Measurements from ENCODE around the gene IFRD2.
A peak's percentile ranks its signal among the peaks of the same experiment; 100 is the strongest.

Gene IFRD2, protein sequence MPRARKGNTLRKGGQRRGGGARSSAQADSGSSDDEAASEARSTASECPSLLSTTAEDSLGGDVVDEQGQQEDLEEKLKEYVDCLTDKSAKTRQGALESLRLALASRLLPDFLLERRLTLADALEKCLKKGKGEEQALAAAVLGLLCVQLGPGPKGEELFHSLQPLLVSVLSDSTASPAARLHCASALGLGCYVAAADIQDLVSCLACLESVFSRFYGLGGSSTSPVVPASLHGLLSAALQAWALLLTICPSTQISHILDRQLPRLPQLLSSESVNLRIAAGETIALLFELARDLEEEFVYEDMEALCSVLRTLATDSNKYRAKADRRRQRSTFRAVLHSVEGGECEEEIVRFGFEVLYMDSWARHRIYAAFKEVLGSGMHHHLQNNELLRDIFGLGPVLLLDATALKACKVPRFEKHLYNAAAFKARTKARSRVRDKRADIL

DNA sequence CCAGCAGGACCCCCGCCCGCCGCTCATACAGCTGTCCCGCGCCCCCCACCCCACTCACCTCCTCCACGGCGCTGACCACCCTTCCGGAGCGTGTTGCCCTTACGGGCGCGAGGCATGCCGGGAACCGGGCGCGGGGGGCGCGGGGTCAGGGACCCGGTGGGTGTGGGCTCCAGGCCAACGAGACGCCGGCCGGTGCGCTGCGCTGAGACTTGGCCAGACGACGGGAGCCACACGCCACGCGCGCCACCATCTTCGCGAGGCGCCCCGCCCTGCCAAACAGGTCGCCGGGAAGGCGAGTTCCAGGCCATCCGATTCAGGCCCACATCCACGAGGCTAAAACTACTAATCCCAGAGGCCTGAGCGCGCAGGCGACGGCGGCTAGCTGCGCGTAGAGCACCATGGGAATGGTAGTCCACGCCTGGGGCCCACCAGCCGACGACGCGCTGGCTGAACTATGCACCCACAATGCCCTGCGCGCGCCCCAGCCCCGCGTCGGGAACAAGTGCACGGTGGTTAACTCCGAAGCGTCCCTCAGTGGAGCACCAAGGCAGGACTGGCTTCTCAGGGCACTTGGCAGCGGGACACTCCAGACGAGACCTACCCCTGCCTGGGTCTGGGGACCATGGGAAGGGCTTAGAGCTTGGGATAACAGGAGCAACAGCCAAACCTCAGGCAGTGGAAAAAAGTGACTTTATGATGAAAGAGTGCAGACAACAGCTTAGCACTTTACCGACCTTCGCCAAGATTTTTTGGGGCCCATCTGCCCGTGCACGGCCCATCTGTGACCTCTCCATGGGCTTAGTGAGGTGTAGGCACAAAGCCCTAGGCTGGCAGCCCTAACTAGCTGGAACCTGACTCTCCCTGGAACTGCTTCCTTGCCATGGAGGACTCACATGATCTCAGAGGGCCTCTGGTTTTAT is at the start of gene IFRD2:
TSS of gene IFRD2 (minus strand) at position 271 of the 920 bp plus-strand sequence. CDS start at position 116, 155 bp downstream.
- peak; percentile 96 for DNase-seq (ENCODE audit: low spot score)

DNA sequence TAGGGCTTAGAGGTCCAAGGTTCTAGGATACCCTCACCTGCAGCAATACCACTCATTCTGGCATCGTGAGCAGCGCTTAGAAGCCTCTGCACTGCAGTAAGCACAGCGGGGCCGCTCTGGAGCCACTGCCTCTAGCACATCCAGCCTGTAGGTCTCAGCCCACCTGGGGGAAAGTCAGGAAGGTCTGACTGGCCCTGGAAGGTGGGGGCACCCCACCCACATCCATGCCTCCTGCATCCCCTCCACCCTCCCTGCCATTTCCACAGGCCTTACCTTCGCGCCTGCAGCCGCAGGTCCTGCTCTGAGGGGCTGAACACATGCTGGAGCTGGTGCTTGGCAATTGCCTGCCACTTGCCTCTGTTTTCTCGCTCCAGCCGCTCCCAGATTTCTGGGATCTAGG is 49.3 kb upstream of the IFRD2 start:
- DNase-seq (ENCODE audit: low spot score) = no peak

DNA sequence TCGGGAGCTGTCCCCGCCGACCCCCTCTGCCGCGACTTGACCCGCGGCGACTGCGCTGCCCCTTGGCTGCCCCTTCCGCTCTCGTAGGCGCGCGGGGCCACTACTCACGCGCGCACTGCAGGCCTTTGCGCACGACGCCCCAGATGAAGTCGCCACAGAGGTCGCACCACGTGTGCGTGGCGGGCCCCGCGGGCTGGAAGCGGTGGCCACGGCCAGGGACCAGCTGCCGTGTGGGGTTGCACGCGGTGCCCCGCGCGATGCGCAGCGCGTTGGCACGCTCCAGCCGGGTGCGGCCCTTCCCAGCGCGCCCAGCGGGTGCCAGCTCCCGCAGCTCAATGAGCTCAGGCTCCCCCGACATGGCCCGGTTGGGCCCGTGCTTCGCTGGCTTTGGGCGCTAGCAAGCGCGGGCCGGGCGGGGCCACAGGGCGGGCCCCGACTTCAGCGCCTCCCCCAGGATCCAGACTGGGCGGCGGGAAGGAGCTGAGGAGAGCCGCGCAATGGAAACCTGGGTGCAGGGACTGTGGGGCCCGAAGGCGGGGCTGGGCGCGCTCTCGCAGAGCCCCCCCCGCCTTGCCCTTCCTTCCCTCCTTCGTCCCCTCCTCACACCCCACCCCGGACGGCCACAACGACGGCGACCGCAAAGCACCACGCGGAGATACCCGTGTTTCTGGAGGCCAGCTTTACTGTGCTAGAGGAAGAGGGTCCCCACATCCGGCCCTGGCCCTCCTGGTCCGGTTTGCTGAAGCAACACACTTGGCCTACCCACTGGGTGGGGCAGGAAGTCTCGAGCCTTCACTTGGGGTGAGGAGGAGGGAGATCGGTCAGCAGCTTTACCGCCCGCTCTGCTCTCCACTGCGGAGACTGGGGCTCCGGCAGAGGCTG is 48.5 kb upstream of the IFRD2 start, which contains the start of gene RASSF1:
TSS of gene RASSF1 (minus strand) at position 389 of the 882 bp plus-strand sequence. CDS start at position 358, 31 bp downstream.
- no peak for DNase-seq (ENCODE audit: low spot score)

DNA sequence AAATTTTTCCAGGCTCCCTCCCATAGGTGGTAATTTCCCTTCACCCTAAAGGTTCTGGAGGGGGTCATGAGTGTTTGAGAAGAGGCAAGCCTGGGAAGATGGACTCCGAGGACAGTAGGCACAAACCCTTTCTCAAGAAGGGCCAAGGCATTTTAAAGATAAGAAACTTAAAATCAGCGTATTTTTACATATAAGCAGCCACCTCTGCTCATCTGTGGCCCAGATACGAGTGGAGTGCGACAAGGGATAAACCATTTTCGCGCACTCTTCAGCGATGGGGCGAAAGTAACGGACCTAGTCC is 47.9 kb upstream of the IFRD2 start:
- DNase-seq (ENCODE audit: low spot score) = no peak

DNA sequence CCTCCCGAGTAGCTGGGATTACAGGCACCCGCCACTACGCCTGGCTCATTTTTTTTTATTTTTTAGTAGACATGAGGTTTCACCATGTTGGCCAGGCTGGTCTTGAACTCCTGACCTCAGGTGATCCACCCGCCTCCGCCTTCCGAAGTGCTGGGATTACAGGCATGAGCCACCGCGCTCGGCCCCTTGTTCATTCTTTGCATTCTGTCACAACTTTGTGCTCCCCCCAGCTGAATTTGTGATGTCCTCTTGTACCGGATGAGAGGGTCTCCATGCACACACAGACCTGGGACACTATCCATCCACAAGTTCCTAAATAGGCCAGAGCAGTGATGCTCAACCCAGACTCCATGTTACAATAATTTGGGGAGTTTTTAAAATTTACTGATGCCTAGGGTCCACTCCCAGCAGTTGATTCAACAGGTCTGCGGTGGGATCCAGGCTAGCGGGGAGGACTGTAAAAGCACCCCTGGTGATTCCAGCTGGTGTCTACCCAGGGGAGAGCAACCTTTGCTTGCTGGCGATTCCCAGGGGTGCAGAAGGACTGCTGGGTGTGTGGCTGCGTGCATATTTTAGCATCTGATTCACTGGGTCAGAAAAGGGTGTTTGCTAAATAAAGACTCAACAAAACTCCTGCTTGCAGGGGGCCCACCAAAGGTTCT is 47.4 kb upstream of the IFRD2 start:
- DNase-seq (ENCODE audit: low spot score) = no peak

DNA sequence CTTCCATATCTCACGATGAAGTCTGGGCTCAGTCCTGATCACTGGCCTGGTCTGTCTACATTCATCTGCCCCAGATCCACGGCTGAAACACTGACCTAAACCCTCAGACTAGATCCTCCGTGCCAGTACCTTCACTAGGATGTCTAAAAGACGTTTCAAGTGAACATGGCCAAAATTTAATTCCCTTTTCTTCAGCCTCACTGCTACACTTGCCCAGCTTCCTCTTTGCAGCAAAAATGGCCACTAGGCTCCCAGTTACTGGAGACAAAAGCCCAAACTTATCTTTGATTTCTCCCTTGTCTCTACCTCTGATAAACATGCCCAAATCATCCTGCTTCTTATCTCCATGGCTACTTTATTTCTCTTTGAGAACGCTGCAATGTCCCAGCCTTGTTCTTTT is 46.7 kb upstream of the IFRD2 start:
- DNase-seq (ENCODE audit: low spot score) = no peak

DNA sequence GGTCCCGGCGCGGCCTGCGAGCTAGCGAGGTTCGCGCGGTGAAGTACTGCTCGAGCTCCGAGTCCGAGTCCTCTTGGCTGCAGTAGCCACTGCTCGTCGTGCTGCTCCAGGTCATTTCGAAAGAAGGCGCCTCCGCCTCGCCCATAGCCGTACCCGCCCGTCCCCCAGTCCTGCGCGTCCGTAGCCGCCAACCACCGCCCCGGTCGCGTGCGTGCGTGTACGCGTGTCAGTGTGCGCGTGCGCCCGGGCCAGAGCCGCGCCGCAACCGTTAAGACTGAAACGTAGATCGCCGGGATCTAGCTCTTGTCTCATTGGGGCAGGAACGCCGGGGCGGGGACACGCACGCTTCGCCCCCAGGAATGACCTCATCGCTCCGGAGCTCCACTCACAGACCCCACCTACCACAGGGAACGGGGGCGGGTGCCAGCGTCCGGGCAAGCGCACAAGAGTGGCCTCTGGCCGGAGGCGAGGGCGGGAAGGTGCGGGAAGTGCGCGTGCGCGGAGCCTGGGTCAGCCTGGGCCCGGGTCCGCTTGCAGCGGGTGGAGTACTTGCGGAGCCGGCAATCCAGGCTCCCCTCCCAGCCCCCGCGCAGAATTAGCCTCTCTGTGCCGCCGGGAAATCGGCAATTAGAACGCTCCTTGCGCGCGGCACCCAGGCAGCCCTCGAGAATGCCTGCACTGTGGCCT is 45.1 kb upstream of the IFRD2 start:
- peak; percentile 98 for DNase-seq (ENCODE audit: low spot score)

DNA sequence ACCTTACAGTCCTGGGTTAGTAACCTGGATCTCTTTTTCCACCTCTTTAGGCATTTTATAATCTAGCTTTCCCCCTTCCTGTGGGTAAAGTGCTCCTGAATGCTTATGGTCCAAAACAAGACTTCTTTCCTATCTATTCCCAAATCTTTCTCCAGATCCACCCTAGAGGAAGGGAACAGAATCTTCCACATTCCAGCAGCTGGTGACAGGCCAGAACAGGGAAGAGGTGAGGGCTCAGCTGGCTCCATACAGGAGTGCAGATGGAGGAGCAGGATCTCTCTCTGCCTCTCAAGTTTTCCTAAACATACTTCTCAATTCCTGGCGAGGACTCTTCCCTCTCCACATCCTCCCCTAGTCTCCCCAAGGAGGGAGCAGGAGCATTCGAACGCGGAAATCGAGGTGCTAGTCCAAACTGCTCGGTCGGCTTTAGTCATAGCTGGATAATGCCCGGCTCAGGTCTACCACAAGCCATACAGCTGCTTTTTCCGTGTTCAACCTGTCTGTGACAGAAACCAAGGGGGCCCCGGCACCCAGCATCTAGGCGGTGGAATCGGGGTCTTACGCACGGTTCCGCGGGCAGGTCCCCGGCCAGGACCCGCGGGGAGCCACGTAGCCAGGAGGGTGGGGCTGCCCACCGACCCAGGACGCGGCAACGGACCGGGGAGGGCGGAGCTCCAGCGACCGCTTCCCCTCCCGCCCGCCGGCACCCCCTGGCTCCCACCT is 44.4 kb upstream of the IFRD2 start:
- no peak for DNase-seq (ENCODE audit: low spot score)

DNA sequence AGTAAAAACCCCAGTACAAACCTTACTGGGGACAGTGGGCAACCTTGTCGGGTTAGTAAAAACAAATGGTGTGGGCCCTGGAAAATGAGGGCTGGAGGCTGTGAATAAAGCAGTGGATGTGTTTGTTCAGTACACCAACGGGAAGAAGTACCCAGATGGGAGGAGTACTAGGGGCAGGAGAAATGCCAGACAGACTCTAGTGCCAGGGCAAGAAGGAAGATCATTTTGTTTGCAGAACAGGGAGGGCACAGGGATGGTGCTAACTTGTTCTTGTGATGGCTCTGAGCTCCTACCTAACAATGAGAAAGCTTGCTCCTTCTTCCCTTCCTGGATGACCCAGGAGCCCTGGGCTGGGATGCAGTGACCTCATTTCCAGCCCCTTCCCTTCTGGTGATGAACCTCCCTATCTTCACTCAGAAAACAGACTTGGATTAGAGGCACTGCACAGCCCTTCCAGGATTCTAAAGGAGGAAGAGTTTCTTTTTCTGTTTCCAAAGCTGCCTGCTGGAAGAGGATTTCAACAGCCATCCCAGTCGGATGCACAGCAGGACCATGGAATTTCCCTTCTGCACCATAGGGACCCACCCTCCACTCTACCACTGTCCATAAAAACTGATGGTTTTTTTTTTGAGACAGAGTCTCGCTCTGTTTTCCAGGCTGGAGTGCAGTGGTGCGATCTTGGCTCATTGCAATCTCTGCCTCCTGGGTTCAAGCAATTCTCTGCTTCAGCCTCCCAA is 42.3 kb upstream of the IFRD2 start:
- no peak for DNase-seq (ENCODE audit: low spot score)

DNA sequence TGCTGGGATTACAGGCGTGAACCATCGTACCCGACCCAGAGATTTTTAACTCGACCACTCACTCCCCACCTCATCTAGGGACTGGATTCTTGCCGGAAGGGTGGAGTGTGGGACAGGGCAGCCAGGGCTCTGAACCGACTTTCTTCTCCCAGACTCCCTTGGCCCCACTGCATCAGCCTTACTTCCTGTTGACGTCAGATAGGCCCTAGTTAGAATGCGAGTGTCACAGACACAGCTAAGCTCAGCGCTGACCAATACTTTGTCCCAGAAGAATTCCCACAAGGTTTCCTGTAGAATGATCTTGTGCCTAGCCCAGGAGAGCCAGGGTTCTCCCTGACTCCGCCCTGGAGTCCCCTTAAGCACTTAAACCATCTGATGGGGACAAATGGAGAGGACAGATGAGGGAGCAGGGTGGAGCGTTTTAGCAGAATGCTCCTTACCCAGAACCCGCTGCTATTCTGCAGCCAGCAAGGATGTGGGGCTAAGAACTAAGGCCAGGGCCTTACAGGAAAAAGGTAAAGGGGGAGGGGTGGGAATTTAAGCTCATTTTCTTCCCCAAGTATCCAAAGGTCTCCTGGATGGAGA is 41.6 kb upstream of the IFRD2 start:
- DNase-seq (ENCODE audit: low spot score) = no peak

DNA sequence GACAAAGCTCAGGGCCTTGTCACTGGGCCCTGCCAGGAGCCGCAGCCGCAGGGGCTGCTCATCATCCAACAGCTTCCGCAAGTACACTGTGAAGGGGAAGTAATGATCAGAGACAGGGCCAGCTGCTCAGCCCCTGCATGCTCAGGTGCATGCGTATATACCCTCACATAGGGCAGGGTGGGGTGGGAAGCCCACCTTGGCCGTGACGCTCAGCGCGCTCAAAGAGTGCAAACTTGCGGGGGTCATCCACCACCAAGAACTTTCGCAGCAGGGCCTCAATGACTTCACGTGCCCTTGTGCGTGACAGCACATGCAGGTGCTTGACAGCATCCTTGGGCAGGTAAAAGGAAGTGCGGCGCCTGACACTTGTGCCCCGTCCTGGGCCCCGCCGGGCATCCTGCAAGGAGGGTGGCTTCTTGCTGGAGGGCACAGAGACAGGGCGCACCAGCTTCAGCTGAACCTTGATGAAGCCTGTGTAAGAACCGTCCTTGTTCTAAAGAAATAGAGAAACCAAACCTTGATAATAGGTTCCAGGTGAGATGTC is 39.2 kb upstream of the IFRD2 start:
- DNase-seq (ENCODE audit: low spot score) = no peak

DNA sequence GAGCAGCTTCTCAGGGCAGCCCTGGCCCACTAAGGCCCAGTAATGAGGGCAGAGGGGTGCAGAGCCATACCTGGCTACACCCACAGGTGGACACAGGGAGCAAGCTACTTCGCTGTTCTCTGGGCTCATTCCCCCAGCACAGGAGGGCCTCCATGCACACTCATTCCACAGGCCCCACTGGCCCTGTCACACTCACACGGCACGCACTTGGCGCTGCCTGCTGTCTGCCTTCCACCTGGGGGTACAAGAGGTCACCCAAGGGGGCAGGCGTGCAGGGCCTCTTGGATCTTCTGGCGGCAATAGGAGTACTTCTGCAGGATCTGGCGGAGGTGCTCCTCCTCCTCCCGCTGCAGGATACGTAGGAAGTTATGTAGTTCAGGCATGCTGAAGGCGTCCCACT is 38.1 kb upstream of the IFRD2 start:
- DNase-seq (ENCODE audit: low spot score) = no peak

DNA sequence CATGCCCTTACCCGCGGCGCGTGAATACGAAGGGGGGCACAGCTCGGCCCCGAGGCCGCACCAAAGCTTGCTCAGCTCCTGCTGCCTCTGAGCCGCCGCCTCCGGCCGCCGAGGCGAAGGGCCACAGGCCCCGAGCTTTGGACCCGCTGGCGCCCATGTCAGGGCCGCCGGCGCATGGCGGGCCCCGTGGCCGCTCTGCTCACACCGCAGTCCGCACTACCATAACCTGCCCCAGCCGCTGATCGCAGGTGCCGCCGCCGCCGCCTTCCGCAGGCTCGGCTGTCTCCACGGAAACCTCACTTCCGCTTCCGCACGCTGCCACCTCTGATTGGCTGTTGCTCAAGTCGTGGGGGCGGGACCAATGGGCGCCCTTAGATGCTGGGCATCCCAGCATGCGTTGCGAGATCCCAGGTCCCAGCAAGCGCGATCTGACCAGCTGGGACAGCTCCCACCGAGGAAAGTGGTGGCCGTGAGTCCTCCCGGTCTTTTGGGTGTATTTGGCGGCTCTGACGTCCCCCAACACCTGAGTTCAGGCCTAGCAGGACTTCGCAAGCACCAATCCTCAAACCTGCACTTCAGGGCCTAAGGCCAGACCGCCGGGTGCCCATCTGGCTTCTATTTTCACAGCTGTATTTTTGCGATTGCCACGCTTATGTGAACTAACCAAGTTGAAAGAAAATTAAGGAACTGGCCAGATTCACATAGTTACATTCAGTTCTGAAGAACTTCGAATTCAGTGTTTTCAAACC is 35.9 kb upstream of the IFRD2 start, which contains the start of gene TUSC2:
TSS of gene TUSC2 (minus strand) at position 281 of the 749 bp plus-strand sequence. CDS start at position 157, 124 bp downstream.
- peak; percentile 97 for DNase-seq (ENCODE audit: low spot score)

DNA sequence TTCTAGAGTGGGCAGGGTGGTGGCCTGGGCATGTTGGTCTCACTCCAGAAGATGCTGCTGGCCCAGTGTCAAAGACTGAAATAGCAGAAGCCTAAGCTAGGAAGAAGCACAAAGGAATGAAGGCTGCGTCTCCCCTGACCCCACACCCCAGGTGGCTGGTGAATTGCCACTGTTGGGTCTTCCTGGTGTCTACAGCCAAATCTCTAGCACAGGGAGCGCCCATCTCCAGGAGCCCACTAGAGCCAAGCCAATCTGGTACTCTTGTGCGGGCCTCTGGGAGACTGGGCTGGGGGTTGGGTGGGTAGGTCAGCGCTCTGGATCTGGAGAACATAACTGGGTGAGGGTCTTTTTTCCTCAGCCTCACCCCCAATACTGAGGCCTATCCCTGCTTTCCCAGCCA is 34.9 kb upstream of the IFRD2 start:
- DNase-seq (ENCODE audit: low spot score) = no peak

DNA sequence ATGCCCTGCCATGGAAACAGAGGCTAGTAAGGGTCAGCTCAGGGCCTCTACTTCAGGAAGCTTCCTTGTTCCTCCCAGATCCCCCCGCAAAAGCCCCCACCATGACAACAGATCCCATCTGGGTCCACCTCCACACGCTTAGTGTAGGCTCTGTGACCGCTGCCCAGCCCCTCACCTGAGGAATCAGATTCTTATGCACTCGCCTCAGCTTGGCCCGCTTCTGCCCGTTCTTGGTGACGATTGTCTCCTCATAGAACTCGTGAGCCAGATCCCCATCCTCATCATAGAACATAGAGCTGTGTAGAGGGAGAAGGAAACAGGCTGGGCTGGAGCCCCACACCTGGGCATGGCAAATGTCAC is 33.9 kb upstream of the IFRD2 start:
- no peak for DNase-seq (ENCODE audit: low spot score)

DNA sequence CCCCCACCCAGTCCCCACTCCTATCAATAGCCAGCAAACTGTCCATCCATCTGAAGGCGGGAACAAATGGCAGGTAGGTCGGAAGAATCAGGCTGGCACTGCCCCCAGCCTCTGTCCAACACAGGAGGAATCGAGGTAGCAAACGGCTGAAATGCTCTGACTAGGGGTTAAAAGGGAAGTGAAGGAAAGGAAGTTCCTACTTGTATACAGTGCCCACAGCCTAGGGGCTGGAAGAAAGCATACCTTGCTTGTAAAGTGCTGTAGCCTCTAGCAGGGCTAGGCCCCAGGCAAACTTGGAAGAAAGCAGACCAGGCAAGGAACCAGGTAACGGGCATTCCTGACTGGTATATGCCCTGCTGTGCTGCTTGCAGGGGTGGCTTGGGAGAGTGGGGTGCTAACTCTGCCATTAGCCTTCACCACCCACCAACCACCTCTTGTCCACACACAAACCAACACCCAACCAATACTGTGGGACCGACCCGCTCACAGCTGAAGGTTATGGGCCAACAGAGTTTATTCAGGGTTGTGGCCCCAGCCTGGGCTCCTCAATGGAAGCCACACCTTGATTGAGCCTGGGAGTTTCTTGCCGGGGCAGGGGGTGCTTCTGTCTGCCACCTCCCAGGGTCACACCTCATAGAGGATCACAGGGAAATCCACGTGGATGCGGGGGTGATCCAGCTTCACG is 33.4 kb upstream of the IFRD2 start:
- no peak for DNase-seq (ENCODE audit: low spot score)

DNA sequence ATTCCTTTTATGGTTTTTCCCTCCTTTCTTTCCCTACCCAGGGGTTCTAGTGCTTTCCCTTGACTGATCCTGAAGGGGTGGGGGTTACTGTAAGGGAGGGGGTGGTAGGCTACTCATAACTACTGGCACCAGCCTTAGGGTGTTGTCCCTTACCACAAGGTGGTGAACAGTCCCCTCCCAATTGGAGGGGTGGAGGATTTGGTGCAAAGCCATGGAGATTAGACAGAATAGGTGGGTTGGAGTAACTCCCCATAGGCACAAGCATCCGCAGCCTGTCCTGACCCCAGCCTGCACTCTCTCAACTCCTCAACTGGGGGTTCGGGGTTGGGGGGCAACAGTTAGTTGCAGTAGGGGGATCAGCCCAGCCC is 32.9 kb upstream of the IFRD2 start:
- DNase-seq (ENCODE audit: low spot score) = no peak

Data from D341Med (cell line).